ENCODE data around the gene CENPP.

DNA sequence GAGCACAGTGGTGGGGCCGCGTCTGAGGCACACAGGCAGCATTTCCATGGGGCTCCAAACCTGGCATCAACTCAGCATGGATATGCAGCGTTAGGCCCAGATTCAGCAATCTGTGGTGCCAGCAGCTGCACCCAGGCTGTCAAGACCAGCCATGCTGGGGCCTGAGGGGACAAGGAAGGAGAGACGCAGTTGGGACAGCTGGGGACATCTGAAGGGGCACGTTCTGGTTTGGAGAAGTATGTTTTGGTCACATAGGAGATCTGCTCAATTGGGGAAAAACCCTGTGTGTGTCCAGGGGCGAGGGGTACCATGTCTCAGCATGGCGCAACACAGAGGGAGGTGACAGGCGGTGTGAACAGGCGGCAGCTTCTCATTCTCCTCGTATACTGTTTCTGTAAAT lies 276.7 kb downstream of the CENPP start:
- TF ChIP-seq POLR2A (IDR thresholded peaks at IDR 0.05; ENCODE audit: low read length) (no peak), GATA1 (IDR thresholded peaks at IDR 0.05; ENCODE audit: low read depth, low read length) (no peak)

Measured in erythroblast (primary cell).